GM19463 (cell line): ENCODE measurements around the gene ADARB2.
"Not testable (repeated sequence)": the region's sequence is repeated elsewhere in the genome, so short reads cannot be mapped to it uniquely, and the experiment has no call there.

Experiments
- ATAC-seq: cut with Tn5 transposase; IDR thresholded peaks from one replicate; pipeline ENCODE4 v1.9.1; 2021; ENCODE audit warnings: mild to moderate bottlenecking, moderate library complexity; ENCODE audit not compliant: unreplicated experiment

The ADARB2 gene

DNA sequence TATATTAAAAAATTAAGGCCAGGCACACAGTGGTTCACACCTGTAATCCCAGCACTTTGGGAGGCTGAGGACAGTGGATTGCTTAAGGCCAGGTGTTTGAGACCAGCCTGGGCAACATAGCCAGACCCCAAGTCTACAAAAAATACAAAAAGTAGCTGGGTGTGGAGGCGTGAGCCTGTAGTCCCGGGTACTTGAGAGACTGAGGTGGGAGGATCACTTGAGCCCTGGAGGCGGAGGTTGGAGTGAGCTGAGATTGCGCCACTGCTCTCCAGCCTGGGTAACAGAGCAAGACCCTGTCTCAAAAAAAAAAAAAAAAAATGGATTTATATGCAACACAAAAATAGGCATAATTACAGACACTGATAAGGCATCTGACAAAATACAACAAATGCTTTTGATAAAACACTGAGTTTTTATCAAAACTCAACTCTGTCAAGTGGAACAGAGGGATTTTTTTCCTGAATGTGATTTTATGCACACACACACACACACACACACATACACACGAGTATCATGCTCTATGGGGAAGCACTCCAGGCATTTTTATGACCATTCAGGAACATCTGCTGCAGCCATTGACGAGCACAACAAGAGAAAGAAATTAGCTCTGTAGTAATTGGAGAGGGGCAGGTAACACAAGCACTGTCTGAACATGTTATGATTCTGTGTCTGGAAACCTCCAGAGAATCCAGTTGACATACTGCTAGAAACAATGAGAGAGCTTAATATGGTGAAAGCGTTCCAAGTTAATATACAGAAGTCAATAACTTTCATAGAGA lies 488.0 kb downstream of the ADARB2 start:
- ATAC-seq: no peak

DNA sequence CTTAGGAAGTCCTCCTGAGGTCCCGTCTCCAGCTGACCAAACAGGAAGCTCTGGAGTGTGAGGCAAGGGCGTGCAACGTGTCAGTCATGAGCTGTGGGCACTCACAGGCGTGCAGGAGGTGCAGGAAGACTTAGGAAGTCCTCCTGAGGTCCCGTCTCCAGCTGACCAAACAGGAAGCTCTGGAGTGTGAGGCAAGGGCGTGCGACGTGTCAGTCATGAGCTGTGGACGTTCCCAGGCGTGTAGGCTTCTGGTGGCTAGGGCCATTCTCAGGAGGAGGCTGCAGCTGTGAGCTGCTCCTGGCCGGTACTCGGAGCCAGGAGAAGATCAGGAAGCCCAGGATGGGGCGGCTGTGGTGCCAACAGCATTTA lies 489.1 kb downstream of the ADARB2 start:
- ATAC-seq: not testable (repeated sequence)

DNA sequence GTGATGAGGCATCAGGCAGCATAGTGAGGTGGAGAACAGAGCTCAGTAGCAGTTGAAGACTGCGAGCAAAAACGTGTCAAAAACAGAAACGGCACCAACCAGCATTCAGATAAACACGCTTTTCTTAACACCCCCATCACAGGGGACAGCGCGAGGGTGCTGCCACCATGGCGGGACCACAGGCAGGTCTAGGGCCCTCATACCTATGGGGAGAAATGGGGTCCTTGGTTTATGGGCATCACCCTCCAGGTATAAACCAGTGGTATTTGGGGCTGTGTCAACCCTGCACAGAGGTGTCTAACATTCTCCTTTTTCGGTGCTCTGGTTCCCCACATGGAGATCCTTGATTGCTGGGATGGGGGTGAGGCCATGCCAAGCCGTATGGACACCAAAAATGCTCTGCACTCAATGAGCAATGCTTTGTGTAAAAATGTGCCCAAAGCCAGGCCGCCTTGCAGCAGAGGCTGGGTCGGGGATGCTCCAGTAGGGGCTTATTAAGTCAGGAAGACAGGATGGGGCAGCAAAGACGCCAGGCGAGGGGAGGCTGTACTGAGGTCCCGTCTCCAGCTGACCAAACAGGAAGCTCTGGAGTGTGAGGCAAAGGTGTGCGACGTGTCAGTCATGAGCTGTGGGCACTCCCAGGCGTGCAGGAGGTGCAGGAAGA lies 489.6 kb downstream of the ADARB2 start:
- no peak for ATAC-seq

DNA sequence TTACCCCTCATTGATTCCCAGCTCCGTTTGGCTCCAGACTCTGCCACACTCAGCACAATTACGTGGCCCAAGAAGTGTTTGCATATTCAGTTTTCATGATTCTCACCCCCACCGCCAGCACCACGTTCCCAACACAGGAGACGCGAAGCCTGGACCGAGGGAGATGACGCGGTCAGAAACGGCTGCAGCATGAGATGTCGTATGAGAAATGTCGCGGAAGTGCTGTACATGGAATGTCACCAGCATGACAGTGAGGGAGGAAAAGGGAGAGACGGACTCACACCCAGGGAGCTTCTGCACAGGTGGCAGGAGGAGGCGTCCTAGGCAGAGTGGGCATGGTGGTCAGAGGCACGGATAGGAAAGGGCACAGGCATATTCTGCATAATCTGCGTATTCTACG lies 492.8 kb downstream of the ADARB2 start:
- no peak for ATAC-seq

DNA sequence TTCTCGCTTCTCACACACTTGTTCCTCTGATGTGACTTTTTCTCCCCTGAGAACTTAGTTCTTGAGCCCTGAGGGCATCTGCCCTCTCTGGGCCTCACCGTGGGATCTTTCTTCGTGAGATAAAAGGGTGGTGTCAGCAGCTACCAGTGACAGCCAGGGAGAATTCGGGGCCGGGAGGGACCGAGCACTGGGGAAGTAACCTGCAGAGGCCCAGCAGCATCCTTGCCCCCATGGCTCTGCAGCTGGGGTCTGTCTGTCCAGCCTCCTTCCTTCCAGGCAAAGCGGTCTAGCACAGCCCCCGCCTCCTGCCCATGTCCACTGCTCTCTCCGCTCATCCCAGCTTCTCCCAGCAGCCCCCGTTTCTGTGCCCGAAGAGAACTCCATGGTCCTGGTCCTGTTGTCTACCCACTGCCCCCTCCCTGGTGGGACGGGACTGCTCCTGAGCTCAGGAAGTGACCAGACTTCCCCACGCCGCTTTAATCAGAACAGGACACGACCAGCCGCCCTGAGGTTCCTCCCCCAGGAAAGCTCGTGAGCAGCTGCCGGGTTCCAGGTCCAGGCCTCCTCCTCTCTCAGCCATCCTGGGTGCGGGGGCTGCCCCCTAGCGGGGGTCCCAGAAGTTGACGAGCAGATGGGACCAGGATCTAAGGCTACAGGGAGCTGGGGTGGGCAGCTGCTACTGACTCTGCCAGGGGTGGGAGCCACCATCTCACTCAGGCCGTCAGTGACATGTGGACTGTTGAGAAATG lies 493.7 kb downstream of the ADARB2 start:
- ATAC-seq: no peak

DNA sequence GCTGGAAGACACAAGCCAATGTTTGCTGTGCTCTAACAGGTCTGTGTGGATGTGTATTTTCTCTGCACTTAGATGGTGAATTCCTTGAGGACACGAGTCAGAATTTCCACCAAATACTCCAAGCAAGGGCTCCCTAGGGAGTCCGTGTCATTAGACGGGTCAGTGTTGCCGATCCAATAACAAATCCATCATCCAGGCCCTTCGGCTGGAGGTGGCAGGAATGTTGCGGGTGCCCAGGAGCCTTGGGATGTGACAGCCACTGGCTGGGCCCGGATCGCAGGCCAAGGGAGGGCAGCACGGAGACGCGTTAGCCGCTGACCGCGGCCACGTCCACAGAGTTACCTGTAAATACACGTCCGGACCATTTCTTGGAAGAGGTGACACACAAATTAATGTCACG lies 494.4 kb downstream of the ADARB2 start:
- ATAC-seq: no peak

DNA sequence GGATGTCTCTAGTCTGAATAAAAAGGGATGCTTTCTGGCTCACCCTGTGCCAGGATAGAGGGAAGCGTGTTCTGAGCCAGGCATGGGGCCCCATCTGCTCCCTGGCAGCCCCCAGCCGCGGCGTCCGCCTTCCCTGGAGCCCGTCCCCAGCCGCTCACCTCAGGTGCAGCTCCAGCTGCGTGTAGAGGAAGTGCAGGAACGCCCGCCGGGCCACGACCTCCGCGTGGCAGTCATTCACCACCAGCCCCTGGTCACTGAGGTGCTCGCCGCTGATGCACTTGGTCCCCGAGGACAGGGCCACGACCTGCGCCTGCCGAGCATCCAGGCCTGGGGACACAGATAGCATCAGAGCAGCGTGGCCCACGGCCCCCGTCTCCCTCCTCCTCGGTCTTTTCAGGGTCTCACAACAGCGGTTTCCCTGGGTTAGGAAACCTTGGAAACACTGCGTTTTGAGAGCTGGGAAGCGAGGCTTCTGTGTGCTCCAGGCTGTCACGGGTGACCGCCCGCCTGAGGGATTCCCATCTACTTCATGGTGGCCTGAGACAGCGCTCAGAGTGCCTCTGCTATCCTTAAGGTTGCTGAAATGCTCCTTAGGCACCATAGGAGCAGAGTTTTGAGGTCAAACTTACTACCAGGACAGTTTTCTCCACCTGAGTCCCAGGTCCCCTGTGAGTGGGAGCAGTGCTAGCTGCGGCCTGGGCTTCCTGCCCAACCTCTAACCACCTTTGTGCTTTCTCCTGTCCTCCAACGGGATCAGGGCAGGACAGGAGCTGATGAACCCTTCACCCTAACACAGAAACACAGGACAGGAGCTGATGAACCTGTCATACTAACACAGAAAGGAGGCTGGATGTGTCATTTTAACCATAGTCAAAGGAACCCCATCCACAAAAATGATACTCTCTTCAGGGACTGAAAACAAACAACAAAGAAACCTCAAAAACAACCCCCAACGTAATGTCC lies 495.1 kb downstream of the ADARB2 start:
- ATAC-seq: no peak

DNA sequence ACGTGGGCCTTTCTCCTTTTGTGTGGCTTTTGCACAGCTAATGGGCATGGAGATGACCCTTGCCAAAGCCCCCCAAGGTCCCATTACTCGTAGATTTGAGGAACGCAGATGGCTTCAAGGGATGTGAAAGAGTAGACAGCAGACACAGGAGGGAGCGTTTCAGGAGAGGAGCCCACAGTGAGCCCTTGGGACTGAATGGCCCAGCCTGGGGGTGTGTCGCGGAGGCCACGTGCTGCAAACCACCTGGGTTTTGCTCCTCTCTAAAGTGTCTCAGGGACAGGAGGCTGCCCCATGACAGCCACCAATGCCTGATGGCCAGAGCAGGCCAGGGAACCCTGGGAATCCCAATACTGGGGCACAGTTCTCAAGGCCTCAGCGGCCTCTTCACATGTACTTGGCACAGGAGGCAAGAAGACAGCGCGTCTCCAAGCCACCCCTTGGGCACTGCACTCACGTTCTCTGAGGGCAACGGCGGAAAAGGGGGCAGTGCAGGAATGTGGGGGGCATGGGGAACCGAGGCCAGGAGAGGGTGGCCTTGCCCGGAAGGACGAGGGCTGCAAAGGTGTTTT lies 495.9 kb downstream of the ADARB2 start:
- ATAC-seq: no peak

DNA sequence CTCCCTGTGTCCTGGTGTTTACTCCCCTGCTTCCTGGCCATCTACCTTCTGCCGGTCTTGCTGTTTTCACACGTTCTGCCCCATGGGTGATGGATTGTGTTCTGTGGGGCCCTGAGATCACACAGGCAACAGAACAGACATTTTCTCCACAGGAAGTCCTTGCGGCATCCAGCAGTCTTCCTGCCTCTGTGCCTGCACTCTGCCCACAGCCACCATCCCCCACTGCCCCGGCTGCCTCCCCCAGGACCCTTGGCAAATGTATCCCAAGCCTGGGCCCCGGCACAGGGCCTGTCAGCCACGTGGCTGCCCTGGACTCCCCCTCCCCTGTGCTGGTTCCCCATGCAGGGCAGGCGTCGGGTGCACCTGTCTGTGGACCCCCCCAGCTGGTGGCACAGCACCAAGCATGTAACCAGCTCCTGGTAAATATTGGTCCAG lies 497.0 kb downstream of the ADARB2 start:
- no peak for ATAC-seq

DNA sequence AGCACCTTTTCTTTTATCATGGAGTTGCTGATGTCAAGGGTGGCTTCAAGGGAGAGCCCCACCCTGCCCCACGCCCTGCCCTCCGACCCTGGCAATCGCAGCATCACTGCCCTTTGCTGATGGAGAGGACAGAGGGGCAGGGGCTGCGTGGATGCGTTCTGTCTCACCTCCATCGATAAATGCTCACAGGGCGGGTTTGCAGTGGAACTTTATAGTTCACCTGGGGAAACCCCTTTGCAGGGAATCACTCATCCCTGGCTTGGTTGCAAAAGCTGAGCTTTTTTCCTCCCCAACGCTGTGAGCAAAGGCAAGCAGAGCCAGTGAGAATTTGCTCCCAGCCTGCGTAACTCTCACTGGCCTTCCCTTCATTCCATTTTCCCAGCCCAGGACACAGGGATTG lies 504.3 kb downstream of the ADARB2 start:
- ATAC-seq: no peak

DNA sequence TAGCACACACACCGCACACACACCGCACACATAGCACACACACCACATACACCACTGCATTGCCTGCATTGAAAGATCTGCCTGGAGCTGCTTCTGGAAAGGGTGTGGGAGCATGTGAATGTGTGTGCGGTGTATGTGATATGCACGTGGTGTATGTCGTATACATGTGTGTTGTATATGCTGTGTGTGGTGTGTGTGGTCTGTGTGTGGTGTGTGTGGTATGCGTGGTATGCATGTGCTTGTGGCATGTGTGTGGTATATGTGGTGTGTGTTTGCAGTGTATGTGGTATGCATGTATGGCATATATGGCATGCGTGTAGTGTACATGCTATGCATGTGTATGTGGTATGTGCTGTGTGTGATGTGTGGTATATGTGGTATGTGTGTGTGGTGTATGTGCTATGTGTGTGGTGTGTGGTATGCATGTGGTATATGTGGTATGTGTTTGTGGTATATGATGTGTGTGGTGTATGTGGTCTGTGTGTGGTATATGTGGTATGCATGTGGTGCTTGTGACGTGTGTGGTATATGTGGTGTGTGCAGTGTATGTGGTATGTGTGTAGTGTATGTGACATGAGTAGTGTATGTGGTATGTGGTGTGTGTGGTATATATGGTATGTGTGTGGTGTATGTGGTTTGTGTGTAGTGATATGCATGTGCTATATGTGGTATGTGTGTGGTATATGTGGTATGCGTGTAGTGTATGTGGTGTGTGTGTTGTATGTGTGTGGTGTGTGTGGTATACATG lies 505.0 kb downstream of the ADARB2 start:
- no peak for ATAC-seq

DNA sequence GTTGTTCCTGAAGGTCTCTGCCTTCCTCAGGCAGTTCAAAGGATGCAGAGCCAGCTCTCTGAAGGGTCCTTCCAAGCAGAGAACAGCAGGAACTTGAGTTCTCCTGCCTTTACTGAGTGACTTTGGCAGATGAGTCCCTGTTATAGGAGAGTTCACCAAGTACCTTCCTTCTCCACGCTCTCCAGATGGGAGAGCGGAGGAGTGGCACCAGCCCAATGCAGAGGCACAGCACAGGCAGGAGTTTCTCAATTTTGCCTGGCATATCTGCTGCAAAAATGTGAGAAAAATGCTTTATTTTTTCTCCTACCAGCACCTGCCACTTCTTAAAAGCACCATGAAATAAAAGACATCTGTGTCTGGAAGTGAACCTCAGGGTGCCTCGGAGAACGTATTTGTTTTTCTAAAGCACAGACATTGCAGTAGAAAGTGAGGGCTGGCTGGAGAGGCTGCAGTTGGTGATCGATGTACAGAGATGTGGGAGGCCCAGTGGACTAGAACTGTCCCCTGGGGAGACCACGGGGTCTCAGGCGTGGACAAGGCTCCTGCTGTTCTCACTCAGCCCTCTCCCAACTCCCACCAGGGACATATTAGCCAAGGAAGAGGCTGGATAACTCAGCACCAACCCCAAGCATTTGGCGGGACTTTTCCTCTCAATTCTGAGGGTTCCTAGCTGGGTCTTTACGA lies 506.6 kb downstream of the ADARB2 start:
- no peak for ATAC-seq

DNA sequence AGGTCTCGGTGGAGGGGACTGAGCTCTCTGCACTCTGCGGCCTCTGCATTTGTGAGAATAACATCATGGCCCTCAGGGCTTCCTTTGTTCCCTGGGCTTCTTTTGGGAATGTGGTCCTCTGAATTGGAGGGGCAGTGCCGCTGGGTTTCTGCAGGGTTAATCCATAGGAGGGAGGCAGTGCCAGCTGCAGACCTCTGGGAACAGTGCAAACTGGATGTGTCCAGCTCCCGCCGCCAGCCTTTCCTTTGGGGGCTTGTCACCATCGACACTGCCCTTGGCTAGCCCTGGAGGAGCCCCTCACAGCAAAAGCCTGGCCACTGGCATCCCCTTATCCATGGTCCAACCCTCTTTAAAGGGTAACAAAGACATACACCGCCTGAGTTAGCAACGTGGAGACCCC lies 507.2 kb downstream of the ADARB2 start:
- no peak for ATAC-seq

DNA sequence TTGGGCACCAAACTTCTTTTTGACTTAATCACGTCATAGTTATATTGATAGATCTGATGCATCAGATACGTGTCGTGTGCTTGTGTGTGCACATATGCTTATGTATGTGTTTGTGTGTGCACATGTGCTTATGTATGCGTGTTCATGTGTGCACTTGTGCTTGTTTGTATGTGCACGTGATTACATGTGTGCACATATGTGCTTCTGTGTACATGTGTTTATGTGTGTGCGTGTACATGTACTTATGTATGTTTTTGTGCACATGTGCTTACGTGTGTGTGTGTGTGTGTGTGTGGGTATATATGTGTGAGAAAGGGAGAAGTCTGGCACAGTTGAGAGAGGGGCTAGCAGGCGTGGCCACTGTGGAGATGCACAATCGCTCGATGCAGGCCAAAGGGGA lies 507.8 kb downstream of the ADARB2 start:
- no peak for ATAC-seq

DNA sequence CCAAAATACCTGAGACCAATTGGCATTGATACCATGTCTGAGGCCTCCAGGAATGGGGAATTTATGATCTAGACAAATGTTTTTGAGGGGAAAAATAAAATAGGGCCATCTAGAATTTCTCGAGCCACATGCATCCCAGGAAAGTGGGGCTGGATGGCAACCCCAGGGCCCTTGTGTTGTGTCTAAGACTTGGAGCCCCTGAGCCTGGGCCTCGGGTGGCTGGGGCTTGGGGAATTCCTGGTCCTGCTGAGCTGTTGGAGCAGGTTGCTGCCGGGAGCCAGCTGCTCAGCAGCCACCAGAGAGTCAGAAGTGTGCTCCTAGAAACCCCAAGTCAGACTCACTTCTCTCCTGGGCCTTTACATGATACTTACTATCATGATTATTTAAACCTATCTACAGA lies 508.2 kb downstream of the ADARB2 start:
- no peak for ATAC-seq

DNA sequence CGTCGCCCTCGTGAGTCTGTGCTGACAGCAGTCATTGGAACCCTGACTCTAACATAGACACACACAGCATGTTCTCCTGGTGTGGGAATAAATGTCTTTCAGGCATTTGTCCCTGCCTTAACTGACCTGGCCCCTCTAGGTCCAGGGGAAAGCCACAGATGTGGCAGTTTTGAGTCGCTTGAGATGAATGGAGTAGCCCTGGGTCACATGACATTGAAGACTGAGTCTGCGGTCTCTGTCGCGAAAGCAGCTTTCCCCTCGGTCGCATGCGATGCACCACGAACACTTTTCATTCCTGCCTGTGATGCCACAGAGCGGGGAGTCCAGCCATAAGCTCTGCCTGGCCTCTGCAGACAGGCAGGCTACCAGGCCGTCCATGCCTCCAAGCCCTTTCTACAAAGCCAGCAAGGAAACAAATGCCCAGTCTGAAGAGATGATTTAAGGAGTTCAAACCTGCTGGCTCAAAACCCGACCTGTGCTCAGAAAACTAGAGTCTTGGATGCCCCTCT lies 508.8 kb downstream of the ADARB2 start:
- no peak for ATAC-seq

DNA sequence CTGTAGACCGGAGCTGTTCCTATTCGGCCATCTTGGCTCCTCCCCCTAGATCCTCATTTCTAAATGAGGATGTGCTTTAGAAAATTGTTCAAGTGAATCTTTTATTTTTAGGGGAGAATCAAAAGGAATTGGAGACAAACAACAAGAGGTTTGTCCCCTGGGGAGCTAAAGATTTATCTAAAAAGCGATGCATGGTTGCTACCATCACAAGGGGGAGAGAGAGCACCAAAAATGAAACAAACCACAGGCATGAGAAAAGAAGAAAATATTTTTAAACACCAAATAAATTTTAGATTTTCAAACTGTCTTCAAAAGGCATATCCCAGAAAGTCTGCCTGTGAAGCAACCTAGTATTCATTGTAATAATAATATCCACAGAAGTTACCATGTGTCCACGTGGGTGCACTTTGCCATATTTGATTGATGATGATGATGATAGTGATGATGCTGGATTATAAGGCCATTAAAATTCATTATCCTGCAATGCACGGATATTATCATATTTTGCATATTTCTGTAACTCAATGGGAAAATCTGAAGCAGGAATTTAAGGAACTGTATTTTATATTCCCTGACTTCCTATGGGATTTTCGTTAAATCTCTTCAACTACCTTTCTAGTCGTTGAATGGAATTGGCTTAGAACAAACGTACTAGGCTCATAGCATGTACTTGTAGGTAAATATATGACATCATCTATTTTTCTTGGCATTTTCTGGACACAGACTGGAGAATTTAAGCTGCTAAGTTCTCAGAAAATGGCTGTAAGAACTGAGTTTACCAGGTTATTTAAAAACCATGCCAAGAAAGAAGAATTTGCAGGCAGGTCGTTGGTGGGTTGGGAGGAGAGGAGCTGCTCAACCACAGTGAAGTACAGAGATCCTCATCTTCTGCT lies 509.6 kb downstream of the ADARB2 start:
- no peak for ATAC-seq

DNA sequence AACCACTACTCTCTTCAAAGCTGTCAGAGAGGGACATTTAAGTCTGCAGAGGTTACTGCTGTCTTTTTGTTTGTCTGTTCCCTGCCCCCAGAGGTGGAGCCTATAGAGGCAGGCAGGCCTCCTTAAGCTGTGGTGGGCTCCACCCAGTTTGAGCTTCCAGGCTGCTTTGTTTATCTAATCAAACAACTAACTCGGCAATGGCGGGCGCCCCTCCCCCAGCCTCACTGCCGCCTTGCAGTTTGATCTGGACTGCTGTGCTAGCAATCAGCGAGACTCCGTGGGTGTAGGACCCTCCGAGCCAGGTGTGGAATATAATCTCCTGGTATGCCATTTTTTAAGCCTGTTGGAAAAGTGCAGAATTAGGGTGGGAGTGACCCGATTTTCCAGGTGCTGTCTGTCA lies 510.4 kb downstream of the ADARB2 start:
- not testable (repeated sequence) for ATAC-seq
